ENCODE measurements around the gene NCOR1. TPM values are rescaled to one million over a fixed set of nuclear protein-coding genes. Genes with fewer than 3 reads are reported as not detected.

The NCOR1 gene
- polyA plus RNA-seq, 1 of the 3 experiments (the other 2 are of a cell fraction), result 42.1 TPM

- Histone ChIP-seq H3K4me2 (peak within 1 kb of the TSS; percentile 67), H3F3A (replicated peaks; ENCODE audit: insufficient read depth) (peaks cover 9% of the 10 kb centered on the region), H3K9me2 (no peaks in the 10 kb centered on the region), H3K9ac (peak within 1 kb of the TSS; percentile 90), H3K27ac (ENCODE audit: low read depth in 2 of 2, low read length in 1 of 2) (peak within 1 kb of the TSS; percentile 93 to 95), H2AFZ (ENCODE audit: low read depth) (peak within 1 kb of the TSS; percentile 99), H3K9me3 (no peaks in the 10 kb centered on the region; the same call in 1 of the 2 replicates), H3K4me1 (ENCODE audit: control insufficient read depth in 1 of 2, insufficient read depth in 2 of 2, low read depth in 1 of 2, low read length in 1 of 2) (peaks cover 0 to 6% of the 10 kb centered on the region in 2 experiments; a peak in 2 of 4 replicates), H4K20me1 (ENCODE audit: insufficient read depth) (peaks cover 5% of the 10 kb centered on the region; the same call in 1 of the 2 replicates), H3K36me3 (replicated peaks in 1 of 2; ENCODE audit: control insufficient read depth in 1 of 2, insufficient read depth in 2 of 2, low read length in 1 of 2) (peaks cover 34 to 42% of the 10 kb centered on the region in 2 experiments), H3K4me3 (ENCODE audit: low read depth in 2 of 2, low read length in 1 of 2) (peak within 1 kb of the TSS; percentile 82 to 91), H3K79me2 (ENCODE audit: insufficient read depth) (peaks cover 57% of the 10 kb centered on the region), H3K27me3 (ENCODE audit: insufficient read depth) (no peaks in the 10 kb centered on the region)
- ChIA-PET CTCF (interaction anchor here (0.6 to 6.1 kb wide), 9 partner anchors 14 to 217 kb away, joined by 3 to 42 read pairs (median 3); partner anchors contain the start of gene ADORA2B), POLR2A (interaction anchor here (0.6 to 1.4 kb wide), 6 partner anchors 10 to 216 kb away, joined by 3 to 4 read pairs (median 3); partner anchors contain the start of genes ADORA2B and NCOR1)
- peak; percentile 99 for DNase-seq
- 1% methylated on average over 47 of the region's 91 CpGs for WGBS (ENCODE audit: low lambda C conversion rate)
- TF ChIP-seq SMC3 (IDR thresholded peaks at IDR 0.05; ENCODE audit: low read depth, low read length) (no peak; the same call in 1 of the 2 replicates), RFX5 (IDR thresholded peaks at IDR 0.05; ENCODE audit: low read length) (no peak; the same call in 1 of the 2 replicates), NFIC (IDR thresholded peaks at IDR 0.05; ENCODE audit: borderline replicate concordance) (no peak), TCF12 (IDR thresholded peaks at IDR 0.05) (no peak), PBX3 (IDR thresholded peaks at IDR 0.05) (peak; percentile 32; the same call in 1 of the 2 replicates), CTCF (IDR thresholded peaks at IDR 0.05) (no peak), RAD21 (IDR thresholded peaks at IDR 0.05; ENCODE audit: low read length) (no peak), TEAD4 (IDR thresholded peaks at IDR 0.05; ENCODE audit: borderline replicate concordance, insufficient read depth) (no peak), FOSL2 (IDR thresholded peaks at IDR 0.05; ENCODE audit: borderline replicate concordance, low read depth) (0 out of 2 replicates have a peak, but pooled peaks have one; percentile 8), CHD2 (IDR thresholded peaks at IDR 0.05; ENCODE audit: low read length, partially characterized antibody) (no peak), FOXJ3 (CRISPR knock-in tag; IDR thresholded peaks at IDR 0.05) (peak; percentile 64; the same call in 1 of the 2 replicates), REST (IDR thresholded peaks at IDR 0.05; ENCODE audit: low read depth, low read length) (peak; percentile 53), MAX (IDR thresholded peaks at IDR 0.05; ENCODE audit: low read depth) (peak; percentile 76), RCOR1 (IDR thresholded peaks at IDR 0.05; ENCODE audit: low read length) (no peak), GATA2 (CRISPR knock-in tag; IDR thresholded peaks at IDR 0.05) (no peak), USF1 (IDR thresholded peaks at IDR 0.05; ENCODE audit: borderline replicate concordance, low read depth) (peak; percentile 70; the same call in 1 of the 2 replicates), POLR2AphosphoS5 (IDR thresholded peaks at IDR 0.05; ENCODE audit: low read depth, low read length) (peak; percentile 89), EP300 (IDR thresholded peaks at IDR 0.05; ENCODE audit: borderline replicate concordance in 1 of 2, low read depth in 1 of 2, low read length in 1 of 2) (no peak), NRF1 (IDR thresholded peaks at IDR 0.05; ENCODE audit: low read depth, low read length) (peak; percentile 38; the same call in 1 of the 2 replicates), RXRA (IDR thresholded peaks at IDR 0.05; ENCODE audit: borderline replicate concordance, low read depth) (no peak), FOXM1 (IDR thresholded peaks at IDR 0.05; ENCODE audit: low read depth) (no peak), ELF1 (IDR thresholded peaks at IDR 0.05) (no peak), YY1 (IDR thresholded peaks at IDR 0.05; ENCODE audit: low read depth) (peak; percentile 84), IRF3 (IDR thresholded peaks at IDR 0.05; ENCODE audit: low read depth, low read length) (0 out of 2 replicates have a peak, but pooled peaks have one; percentile 7)
Measured at GRCh38 chr17:15999141-15999973, 216.0 kb downstream of the NCOR1 start, which contains the start of the genes TTC19 and ZSWIM7. TSS of gene TTC19 (plus strand) at chr17:15999824. CDS start at chr17:15999849, 25 bp downstream. TSS of gene ZSWIM7 (minus strand) at chr17:15999704. CDS start at chr17:15999594, 110 bp downstream.
